T-helper 9 cell (primary cell): ENCODE results near the gene LLGL2.
"Not testable (repeated sequence)": the region's sequence is repeated elsewhere in the genome, so short reads cannot be mapped to it uniquely, and the experiment has no call there.

Experiments used
- DNase-seq: peaks from one replicate; pipeline ENCODE4 v3.0.0-alpha.2; 2020

The LLGL2 gene

DNA sequence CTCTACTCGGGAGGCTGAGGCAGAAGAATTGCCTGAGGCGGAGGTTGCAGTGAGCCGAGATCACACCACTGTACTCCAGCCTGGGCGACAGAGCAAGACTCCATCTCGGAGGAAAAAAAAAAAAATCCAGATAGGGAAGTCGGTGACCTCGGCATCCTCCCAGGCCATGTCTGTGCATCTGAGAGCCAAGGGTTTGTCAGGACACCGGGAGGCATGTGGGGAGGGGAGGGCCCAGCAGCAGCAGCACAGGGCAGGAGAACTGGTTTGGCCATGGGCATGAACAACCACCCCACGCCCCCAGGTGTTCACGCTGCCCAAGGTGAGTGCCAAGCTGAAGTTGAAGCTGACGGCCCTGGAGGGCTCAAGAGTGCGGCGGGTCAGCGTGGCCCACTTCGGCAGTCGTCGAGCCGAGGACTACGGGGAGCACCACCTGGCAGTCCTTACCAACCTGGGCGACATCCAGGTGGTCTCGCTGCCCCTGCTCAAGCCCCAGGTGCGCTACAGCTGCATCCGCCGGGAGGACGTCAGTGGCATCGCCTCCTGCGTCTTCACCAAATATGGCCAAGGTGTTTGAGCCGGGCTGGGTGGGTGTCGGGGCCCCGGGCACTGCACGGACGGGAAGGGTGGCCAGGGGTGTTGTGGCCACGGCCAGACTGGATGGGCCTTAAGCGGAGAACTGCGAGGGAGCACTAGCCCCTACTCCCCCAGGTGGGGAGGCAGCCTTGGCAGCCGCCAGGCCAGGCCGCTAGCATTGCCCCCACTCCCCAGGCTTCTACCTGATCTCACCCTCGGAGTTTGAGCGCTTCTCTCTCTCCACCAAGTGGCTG lies 47.4 kb downstream of the LLGL2 start:
- DNase-seq = no peak

DNA sequence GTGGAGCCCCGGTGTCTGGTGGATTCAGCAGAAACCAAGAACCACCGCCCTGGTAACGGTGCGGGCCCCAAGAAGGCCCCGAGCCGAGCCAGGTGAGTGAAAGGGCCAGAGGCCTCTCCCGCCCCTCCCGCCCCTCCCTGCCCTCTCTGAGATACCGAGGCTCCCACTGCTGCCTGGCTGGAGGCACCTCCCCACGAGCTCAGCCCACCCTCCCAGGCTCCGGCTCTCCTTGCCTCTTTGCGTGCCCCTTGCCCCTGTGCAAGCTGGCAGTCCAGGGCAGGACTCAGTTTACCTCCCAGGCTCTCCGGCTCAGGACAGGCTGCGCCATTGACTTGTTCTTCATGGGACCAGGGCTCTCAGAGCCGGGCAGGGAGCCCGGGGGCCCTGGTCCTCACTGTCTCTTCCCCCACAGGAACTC lies 48.1 kb downstream of the LLGL2 start:
- DNase-seq = no peak

- DNase-seq = no peak
These were observed 48.5 kb downstream of the LLGL2 start for GRCh38 chr17:75573994-75574393.

DNA sequence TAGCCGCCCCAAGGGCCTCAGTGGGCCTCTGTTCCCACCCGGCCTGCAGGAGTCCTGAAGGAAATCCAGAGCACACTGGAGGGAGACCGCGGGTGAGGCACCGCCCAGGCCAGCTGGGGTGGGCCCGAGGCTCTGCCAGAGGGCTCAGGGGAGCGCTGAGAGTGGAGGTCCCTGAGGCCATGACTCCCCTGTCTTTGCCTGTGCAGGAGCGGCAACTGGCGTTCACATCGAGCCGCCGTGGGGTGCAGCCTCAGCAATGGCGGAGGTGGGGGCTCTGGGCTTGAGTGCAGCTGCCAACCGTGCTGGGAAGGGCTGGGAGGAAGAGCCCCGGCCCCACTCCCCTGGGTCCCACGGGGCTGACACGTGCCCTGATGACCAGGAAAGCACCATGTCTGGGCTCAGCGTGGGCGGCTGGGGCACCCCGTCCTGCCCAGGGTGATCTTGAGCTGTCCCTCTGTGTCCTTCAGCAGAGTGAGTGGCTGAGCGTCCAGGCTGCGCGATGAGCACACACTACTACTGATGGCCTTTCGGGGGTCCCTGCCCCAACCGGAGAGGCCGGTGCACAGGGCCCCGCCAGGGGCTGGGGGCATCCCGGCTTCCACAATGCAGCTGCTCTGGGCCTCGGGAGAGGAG lies 49.0 kb downstream of the LLGL2 start:
- no peak for DNase-seq

- no peak for DNase-seq
These were observed 49.7 kb downstream of the LLGL2 start for GRCh38 chr17:75575197-75575596.

DNA sequence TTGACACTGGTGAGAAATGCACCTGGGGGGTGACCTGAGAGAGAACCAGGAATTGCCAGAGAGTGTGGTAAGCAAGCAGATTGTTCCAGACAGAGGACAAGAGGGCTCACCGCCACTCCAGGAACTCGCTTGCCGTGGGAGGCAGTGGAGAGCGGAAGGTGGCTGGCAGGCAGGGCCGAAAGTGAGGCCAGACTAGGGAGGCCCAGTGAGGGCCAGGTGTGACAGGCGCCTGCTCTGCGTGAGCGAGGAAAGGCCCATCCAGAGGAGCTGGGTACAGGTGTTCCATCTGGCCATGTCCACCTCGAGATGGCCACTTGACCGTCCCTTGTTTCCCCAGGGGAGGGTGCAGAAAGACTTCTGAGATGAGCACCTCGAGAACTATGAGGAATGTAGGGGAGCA lies 50.2 kb downstream of the LLGL2 start:
- no peak for DNase-seq

- DNase-seq = no peak
These were observed 51.2 kb downstream of the LLGL2 start for GRCh38 chr17:75576661-75577060.

DNA sequence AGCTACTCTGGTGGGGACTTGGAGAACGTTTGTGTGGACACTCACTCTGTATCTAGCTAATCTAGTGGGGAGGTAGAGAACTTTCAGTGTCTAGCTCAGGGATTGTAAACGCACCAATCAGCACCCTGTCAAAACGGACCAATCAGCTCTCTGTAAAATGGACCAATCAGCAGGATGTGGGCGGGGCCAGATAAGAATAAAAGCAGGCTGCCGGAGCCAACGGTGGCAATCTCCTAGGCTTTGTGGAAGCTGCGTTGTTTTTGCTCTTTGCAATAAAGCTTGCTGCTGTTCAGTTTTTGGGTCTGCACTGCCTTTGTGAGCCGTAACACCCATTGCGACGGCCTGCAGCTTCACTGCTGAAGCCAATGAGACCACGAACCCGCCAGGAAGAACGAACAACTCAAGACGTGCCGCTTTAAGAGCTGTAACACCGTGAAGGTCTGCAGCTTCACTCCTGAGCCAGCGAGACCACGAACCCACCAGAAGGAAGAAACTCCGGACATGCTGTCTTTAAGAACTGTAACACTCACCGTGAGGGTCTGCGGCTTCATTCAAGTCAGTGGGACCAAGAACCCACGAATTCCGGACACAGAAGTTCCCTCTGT lies 55.7 kb downstream of the LLGL2 start:
- DNase-seq = not testable (repeated sequence)

GRCh38 chr17:75583197-75583596 lies 57.7 kb downstream of the LLGL2 start:
- not testable (repeated sequence) for DNase-seq

DNA sequence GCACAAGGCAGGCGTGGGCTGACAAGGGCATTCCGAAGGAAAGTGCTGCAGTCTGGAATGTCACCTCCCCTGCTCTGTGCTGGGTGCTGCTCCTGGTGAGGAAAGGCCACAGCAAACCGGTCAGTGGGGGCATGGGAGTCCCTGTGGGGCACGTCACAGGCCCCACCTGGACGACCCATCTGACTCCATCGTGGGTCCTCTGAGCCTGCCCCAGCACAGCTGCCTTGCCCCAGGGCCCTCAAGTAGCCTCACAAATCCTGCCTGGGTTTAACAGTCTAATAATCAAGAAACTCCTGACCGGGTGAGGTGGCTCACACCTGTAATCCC lies 59.3 kb downstream of the LLGL2 start:
- no peak for DNase-seq

DNA sequence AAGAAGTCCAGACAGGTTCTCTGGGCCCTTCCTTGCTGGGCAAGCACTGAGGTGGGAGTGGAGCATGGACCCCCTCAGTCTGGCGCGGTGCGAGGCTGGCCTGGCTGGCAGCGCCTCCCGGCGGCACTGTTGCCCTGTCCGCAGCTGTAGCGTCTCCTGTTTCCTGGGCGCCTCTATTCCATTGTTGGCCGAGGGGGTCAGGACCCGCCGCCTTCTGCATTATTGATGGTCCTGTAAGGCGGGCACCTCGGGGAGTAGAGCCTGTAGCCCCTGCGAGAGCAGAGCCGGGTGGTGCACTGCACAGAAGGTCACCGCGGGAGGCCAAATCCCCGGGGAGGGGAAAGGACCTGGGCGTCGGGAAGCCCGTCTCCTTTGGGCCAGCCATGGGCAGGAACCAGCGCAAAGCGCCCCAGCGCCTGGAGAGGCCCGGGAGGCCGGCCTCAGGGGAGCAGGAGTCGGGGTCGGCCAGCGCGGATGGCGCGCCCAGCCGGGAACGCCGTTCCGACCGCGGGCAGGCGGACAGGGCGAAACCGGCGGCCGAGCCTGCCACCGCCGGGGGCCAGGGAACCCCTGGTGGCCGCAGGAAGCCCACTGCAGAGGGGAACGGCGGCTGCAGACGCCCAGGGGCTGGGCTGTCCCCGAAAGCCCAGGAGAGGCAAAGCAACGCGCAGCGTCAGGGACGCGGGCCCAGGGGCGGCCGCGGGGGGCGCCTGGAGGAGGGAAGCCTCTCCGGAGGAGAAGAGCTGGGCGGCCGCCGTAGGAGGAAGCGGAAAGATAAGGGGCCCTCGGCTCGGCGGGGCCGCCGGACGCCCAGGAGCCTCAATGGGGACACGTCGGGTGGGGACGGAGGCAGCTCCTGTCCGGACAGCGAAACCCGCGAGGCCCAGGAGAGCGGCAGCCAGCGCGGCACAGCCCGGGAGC lies 62.4 kb downstream of the LLGL2 start, which contains the start of gene MYO15B:
TSS of gene MYO15B (plus strand) at position 126 of the 921 bp plus-strand sequence. CDS start at position 384, 258 bp downstream.
- DNase-seq = peak; percentile 20

DNA sequence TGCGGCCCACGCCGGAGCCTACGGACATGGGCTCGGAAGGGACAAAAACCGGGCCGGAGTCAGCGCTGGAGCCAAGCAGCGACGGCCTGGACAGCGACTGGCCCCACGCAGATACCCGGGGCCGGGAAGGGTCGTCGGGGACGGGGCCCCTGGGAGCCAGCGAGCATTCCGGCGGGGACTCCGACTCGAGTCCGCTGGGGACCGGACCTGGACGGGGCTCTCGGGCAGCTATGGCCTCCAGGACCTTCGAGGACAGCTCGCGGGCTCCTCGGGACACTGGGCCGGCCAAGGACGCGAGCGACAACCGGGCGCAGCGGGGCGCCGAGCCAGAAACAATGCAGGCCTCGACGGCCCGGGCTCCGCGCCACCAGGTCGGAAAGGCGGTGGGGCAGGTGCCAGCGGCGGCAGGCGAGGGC lies 63.1 kb downstream of the LLGL2 start:
- no peak for DNase-seq

DNA sequence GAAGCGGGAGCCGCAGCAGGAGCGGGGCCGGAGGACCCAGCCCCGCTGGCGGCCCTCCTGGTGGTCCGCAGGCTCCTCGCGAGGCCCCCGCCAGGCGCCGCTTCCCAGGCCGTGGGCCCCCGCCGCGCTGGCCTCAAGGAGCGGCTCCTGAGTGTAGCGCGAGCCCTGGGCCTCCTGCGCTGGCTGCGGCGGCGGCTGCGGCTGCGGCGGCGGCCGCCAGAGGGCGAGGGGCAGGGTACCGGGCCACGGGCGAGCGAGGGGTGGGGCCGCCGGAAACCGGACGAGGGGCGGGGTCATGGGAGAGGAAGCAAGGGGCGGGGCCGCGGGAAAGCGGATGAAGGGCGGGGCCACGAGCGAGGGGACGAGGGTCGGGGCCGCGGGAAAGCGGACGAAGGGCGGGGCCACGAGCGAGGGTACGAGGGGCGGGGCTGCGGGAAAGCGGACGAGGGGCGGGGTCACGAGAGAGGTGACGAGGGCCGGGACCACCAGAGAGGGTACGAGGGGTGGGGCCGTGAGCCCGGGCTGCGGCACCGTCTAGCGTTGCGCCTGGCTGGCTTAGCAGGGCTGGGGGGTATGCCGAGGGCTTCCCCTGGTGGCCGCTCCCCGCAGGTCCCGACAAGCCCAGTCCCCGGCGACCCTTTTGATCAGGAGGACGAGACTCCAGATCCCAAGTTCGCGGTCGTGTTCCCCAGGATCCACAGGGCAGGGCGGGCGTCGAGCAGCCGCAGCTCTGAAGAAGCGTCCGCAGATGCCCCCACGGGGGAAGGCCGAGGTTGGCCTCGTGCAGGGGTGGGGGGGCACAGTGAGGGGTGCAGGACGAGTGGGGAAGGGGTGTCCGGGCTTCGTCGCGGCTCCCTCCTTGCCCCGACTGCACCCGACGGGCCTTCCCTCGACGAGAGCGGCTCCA lies 63.8 kb downstream of the LLGL2 start:
- peak; percentile 95 for DNase-seq

DNA sequence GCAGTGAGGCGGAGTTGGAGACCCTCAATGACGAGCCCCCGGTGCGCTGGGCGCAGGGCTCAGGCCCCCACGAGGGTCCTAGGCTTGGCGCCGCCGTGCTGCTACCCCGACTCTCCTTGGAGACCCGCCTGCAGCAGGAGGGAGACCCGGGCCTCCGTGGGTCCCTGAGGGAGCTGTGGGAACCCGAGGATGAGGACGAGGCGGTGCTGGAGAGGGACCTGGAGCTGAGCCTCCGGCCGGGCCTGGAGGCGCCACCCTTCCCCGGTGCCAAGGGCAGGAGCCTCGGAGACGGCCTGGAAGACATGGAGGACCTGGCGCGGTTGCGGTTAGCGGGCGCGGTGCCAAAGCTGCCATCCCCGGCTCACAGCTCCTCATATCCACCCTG lies 64.4 kb downstream of the LLGL2 start:
- DNase-seq = no peak

DNA sequence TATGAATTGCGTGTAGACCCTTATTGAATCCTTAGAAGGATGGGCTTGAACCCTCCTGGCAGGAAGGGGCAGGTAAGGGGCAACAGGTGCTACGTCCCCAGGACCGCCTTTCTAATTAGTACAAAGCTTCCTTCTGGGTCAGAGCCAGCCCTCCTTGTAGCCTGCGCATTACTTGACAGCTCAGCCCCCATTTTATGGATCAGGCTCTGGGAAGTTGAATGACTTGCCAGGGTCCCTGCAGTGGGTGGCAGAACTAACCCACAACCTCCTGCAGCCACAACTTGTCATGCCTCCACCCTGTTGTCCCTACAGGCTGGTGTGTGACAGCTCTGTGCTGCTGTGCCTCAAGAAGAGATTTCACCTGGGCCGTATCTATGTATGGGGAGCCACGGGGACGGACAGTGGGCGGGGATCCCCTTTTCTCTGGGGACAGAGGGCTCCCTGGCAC lies 64.8 kb downstream of the LLGL2 start:
- DNase-seq = no peak

DNA sequence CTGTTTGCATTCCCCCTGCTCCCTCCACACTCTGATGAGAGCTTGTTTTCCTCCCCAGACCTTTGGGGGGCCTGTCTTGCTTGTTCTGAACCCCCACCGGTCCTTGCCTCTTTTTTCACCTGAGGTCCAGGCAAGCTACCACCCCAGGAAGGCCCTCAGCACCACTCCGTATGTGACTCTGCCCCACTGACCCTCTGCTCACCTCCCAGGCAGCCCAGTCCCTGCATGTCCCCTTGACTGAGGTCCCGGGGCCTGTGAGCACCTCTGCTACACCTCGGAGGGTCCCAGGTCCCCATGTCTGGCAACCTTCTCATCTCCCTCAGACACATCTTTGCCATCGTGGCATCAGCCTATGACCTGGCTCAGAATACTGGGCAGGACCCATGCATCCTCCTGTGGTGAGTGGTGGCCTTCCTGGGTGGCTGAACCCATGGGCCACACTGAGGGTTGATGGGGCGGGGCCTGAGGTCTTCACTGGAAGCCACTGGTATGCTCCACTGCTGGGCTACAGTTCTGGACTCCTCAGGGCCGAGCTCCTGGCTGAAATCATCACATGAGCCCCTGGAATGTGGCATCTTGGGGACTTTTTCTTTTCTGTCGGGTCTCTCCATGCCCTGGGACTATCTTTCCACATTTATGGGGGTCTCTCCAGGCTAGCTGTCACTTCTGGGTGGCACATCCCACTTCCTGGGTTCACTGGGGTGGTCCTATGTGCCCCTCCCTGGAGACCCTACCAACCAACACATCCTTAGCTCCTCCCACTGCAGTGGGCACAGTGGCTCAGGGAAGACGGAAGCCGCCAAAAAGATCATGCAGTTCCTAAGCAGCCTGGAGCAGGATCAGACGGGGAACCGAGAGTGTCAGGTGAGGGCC lies 65.6 kb downstream of the LLGL2 start:
- DNase-seq = no peak

DNA sequence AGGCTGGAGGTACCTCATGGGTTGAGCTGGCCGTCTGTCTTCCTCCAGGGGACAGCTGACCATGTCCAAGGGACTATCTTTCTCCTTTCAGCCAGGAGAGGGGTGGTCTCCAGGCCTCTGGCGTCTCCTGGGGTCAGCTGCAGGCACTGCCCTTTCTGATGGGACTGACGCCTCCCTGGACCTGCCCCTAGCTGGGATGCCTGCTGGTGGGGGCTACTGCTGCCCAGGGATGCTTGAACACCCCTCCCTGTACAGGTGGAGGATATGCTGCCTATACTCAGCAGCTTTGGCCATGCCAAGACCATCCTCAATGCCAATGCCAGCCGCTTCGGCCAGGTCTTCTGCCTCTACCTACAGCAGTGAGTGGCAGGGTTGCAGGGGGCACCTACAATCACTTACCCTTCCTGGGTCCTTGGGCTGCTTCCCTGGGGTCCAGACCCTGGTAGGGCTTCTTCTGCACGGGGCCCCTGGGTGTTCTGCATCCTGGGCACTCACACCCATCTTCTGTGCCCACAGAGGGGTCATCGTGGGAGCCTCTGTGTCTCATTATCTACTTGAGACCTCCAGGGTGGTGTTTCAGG lies 66.3 kb downstream of the LLGL2 start:
- DNase-seq = no peak

GRCh38 chr17:75592348-75593020 lies 67.0 kb downstream of the LLGL2 start:
- DNase-seq = no peak

- DNase-seq = not testable (repeated sequence)
These were observed 67.9 kb downstream of the LLGL2 start for GRCh38 chr17:75593430-75593829.
